Measurements from ENCODE around the gene GLDC. TPM values are rescaled to one million over a fixed set of nuclear protein-coding genes. Genes with fewer than 3 reads are reported as not detected.
A peak's percentile ranks its signal among the peaks of the same experiment; 100 is the strongest.

GLDC gene
- total RNA-seq, 1 donor from 2014 or later: 10.3 TPM

DNA sequence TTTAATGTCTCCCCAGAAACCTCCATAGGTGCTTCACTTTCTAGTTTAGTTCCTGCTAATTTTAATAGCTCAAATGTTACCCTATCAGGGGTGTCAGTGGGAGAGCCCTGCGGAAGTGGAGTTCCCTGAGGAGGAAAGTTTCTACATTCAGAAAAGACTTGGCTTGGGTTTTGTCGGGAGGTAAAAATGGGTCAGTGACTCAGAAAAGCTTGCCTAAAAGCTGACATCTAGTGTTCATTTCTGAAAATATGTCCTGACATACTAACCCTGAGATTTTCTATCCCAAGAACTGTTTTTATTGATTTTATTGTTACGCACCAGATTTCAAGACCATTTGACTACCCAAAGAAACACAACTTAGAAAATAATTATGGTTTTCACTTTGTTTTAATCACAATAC, 40.9 kb upstream of the GLDC start:
- H3K4me3 ChIP-seq (ENCODE audit: low read depth, low read length): no peak overlapping the region
- no peaks in the 10 kb centered on the region for H3K36me3 ChIP-seq (ENCODE audit: control insufficient read depth, insufficient read depth, low read length)
- H3K27me3 ChIP-seq (ENCODE audit: control insufficient read depth, insufficient read depth, low read length): no peaks in the 10 kb centered on the region
- TF ChIP-seq, protein P1, sequence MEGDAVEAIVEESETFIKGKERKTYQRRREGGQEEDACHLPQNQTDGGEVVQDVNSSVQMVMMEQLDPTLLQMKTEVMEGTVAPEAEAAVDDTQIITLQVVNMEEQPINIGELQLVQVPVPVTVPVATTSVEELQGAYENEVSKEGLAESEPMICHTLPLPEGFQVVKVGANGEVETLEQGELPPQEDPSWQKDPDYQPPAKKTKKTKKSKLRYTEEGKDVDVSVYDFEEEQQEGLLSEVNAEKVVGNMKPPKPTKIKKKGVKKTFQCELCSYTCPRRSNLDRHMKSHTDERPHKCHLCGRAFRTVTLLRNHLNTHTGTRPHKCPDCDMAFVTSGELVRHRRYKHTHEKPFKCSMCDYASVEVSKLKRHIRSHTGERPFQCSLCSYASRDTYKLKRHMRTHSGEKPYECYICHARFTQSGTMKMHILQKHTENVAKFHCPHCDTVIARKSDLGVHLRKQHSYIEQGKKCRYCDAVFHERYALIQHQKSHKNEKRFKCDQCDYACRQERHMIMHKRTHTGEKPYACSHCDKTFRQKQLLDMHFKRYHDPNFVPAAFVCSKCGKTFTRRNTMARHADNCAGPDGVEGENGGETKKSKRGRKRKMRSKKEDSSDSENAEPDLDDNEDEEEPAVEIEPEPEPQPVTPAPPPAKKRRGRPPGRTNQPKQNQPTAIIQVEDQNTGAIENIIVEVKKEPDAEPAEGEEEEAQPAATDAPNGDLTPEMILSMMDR (IDR thresholded peaks at IDR 0.05; ENCODE audit: insufficient read depth, low read length, poor library complexity, severe bottlenecking): peak; percentile 14
- DNase-seq (ENCODE audit: low read depth): no peak

DNA sequence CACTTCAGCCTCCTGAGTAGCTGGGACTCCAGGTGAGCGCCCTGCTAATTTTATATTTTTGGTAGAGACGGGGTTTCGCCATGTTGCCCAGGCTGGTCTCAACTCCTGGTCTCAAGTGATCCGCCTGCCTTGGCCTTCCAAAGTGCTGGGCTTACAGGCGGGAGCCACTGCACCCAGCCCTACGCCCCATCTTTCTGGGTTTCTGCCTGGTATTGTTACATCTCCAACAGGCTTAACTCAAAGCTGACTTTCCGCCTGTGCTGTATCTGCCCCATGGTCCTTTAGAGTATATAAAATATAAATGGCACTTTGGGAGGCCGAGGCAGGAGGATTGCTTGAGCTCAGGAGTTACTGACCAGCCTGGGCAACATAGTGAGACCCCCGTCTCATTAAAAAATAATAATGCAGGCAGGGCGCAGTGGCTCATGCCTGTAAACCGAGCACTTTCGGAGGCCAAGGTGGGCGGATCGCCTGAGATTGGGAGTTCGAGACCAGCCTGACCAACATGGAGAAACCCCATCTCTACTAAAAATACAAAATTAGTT, 36.5 kb upstream of the GLDC start:
- Histone ChIP-seq H3K27me3 (ENCODE audit: control insufficient read depth, insufficient read depth, low read length) (no peaks in the 10 kb centered on the region), H3K4me3 (ENCODE audit: low read depth, low read length) (peak overlapping the region; percentile 56), H3K36me3 (ENCODE audit: control insufficient read depth, insufficient read depth, low read length) (no peaks in the 10 kb centered on the region)
- DNase-seq (ENCODE audit: low read depth): no peak
- TF ChIP-seq, protein P1 (IDR thresholded peaks at IDR 0.05; ENCODE audit: insufficient read depth, low read length, poor library complexity, severe bottlenecking): no peak

- no peaks in the 10 kb centered on the region for H3K27me3 ChIP-seq (ENCODE audit: control insufficient read depth, insufficient read depth, low read length)
- no peaks in the 10 kb centered on the region for H3K36me3 ChIP-seq (ENCODE audit: control insufficient read depth, insufficient read depth, low read length)
- DNase-seq (ENCODE audit: low read depth): peak; percentile 90
- TF ChIP-seq, protein P1 (IDR thresholded peaks at IDR 0.05; ENCODE audit: insufficient read depth, low read length, poor library complexity, severe bottlenecking): no peak
- peak overlapping the region; percentile 56 for H3K4me3 ChIP-seq (ENCODE audit: low read depth, low read length)
These were observed 35.8 kb upstream of the GLDC start for GRCh38 chr9:6681147-6681956.

DNA sequence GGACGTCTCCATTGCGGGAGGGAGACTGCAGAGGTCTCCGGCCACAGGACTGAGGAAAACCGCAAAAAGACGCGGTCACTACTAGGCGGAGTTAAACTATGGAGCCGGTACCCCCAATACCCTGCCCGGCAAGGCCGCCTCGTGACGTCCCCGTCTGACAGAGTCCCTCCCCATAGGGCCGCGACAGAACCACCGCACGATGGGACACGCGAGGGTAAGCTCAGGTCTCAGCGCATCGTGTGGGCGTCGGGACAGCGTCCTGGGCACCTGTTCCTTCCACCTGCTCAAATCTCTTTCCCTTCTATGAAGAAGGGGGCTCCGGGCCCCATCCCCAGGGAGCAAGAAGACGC, 35.2 kb upstream of the GLDC start:
- TF ChIP-seq, protein P1 (IDR thresholded peaks at IDR 0.05; ENCODE audit: insufficient read depth, low read length, poor library complexity, severe bottlenecking): no peak
- no peak for DNase-seq (ENCODE audit: low read depth)
- Histone ChIP-seq H3K27me3 (ENCODE audit: control insufficient read depth, insufficient read depth, low read length) (no peaks in the 10 kb centered on the region), H3K36me3 (ENCODE audit: control insufficient read depth, insufficient read depth, low read length) (no peaks in the 10 kb centered on the region), H3K4me3 (ENCODE audit: low read depth, low read length) (peak overlapping the region; percentile 56)

DNA sequence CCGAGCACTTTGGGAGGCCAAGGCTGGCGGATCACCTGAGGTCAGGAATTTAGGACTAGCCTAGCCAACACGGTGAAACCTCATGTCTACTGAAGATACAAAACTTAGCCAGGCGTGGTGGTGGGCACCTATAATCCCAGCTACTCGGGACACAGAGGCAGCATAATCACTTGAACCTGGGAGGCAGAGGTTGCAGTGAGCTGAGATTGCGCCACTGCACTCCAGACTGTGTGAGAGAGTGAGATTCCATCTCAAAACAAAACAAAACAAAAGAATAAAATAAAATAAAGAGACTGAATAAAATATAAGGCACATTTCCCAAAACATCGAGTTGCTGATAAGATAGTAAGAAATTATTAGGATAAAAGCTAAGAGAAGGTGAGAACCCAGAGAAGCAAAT, 32.3 kb upstream of the GLDC start:
- H3K27me3 ChIP-seq (ENCODE audit: control insufficient read depth, insufficient read depth, low read length): no peaks in the 10 kb centered on the region
- TF ChIP-seq, protein P1 (IDR thresholded peaks at IDR 0.05; ENCODE audit: insufficient read depth, low read length, poor library complexity, severe bottlenecking): no peak

More for the DNA sequence above, 32.3 kb upstream of the GLDC start:
- no peak for DNase-seq (ENCODE audit: low read depth)
- H3K4me3 ChIP-seq (ENCODE audit: low read depth, low read length): no peak overlapping the region
- no peaks in the 10 kb centered on the region for H3K36me3 ChIP-seq (ENCODE audit: control insufficient read depth, insufficient read depth, low read length)
